Panc1 (cell line): ENCODE data around the gene KRT75. TPM values are rescaled to one million over a fixed set of nuclear protein-coding genes. Genes with fewer than 3 reads are reported as not detected.

Experiments used
- ATAC-seq: fragments of 200-7000 bp; cut with Tn5 transposase; 2 replicates; pipeline ENCODE4 v1.9.1; 2020; ENCODE audit warnings: mild to moderate bottlenecking, moderate library complexity
- BruUV-seq: library from RNA; stranded (reverse); fragments of 400-500 nt; replicated peaks from 2 replicates; lab custom pipeline; 2021; lab: Mats Ljungman, UMichigan
- CTCF ChIA-PET: fragments of 300-600 bp; sonication (Branson Sonifier 250); formaldehyde crosslinking; loops from one replicate; lab custom pipeline; 2022; ENCODE audit warnings: antibody characterized with exemption; lab: Charles Lee
- POLR2A ChIA-PET: fragments of 300-600 bp; sonication (Branson Sonifier 250); formaldehyde crosslinking; loops from one replicate; lab custom pipeline; 2022; ENCODE audit warnings: antibody characterized with exemption; lab: Charles Lee
- DNase-seq: peaks from one replicate; pipeline ENCODE4 v3.0.0-alpha.2; 2010; ENCODE audit warnings: low read depth, low spot score
- H3K27ac ChIP-seq: 2 replicates; pipeline ENCODE4 v1.5.1; 2011; ENCODE audit warnings: mild to moderate bottlenecking, low read length, inconsistent platforms
- H3K27me3 ChIP-seq: fragments of 200-500 bp; sonication (Bioruptor generic); 2 replicates; pipeline ENCODE4 v1.6.0; 2014; ENCODE audit warnings: low read length, inconsistent platforms; ENCODE audit not compliant: control insufficient read depth, insufficient read depth
- H3K36me3 ChIP-seq: fragments of 200-500 bp; sonication (Bioruptor generic); 2 replicates; pipeline ENCODE4 v1.5.1; 2014; ENCODE audit warnings: inconsistent platforms, mild to moderate bottlenecking, low read length, moderate library complexity; ENCODE audit not compliant: control insufficient read depth, insufficient read depth
- H3K4me1 ChIP-seq: 2 replicates; pipeline ENCODE4 v1.5.1; 2011; ENCODE audit warnings: inconsistent platforms, mild to moderate bottlenecking, low read length, moderate library complexity; ENCODE audit not compliant: control insufficient read depth, insufficient read depth
- H3K4me3 ChIP-seq, 2 experiments: 2 replicates each; pipeline ENCODE4 v1.5.1; 2011 to 2012; ENCODE audit warnings: low read depth in 2 of 2, low read length in 2 of 2, mild to moderate bottlenecking in 2 of 2, inconsistent platforms in 1 of 2, moderate library complexity in 1 of 2
- H3K9me3 ChIP-seq: fragments of 200-500 bp; sonication (Bioruptor generic); 2 replicates; pipeline ENCODE4 v1.5.1; 2014; ENCODE audit warnings: low read depth, mild to moderate bottlenecking, inconsistent platforms, low read length, moderate library complexity; ENCODE audit not compliant: control insufficient read depth, insufficient read depth
- POLR2AphosphoS5 ChIP-seq: IDR thresholded peaks from 2 replicates; pipeline ENCODE4 v1.6.1; 2012; ENCODE audit warnings: mild to moderate bottlenecking, low read depth, low read length, moderate library complexity
- REST ChIP-seq, 2 experiments: IDR thresholded peaks; 2 replicates each; pipeline ENCODE4 v1.6.1; 2011 to 2012; ENCODE audit warnings: low read depth in 2 of 2, control low read depth in 1 of 2, low read length in 1 of 2, mild to moderate bottlenecking in 1 of 2, moderate library complexity in 1 of 2; ENCODE audit not compliant: insufficient read depth in 1 of 2
- SIN3A ChIP-seq: IDR thresholded peaks from 2 replicates; pipeline ENCODE4 v1.6.1; 2012; ENCODE audit warnings: low read depth, mild to moderate bottlenecking, low read length, moderate library complexity, borderline replicate concordance; ENCODE audit not compliant: insufficient read depth
- TCF7L2 ChIP-seq: IDR thresholded peaks from 2 replicates; pipeline ENCODE4 v1.6.1; 2011; ENCODE audit warnings: mild to moderate bottlenecking, low read depth, low read length, inconsistent platforms
- in situ Hi-C: cut with HindIII; loops from 2 replicates; pipeline ENCODE4 v1.10.0; 2016; ENCODE audit warnings: low sequenced_read_pairs, low pct_unique_long_range_greater_than_20kb
- intact Hi-C: fragments of 100-400 bp; cut with micrococcal nuclease; formaldehyde crosslinking; loops from one replicate; pipeline ENCODE4 v1.10.0; 2022; ENCODE audit not compliant: unreplicated experiment
- total RNA-seq: library from RNA; stranded (reverse); gene quantifications from one replicate; pipeline ENCODE4 v1.2.1, GENCODE V29; 2021; ENCODE audit not compliant: unreplicated experiment
- TF ChIP-seq, protein P1 (sequence below): fragments of 450-650 bp; IDR thresholded peaks from 2 replicates; pipeline ENCODE4 v1.5.1; 2017; ENCODE audit warnings: mild to moderate bottlenecking

The KRT75 gene
- total RNA-seq, 1 experiment from 2014 or later, result 0.15 TPM

GRCh38 chr12:52442600-52443061, 8.5 kb upstream of the KRT75 start:
- ATAC-seq (peak; percentile 59), DNase-seq (peak; percentile 82)
- no peak overlapping the region for H3K27ac ChIP-seq
- in situ Hi-C loops, result no loop called here
- no peaks in the 10 kb centered on the region for H3K9me3 ChIP-seq
- intact Hi-C loops, result no loop called here
- no peak overlapping the region for H3K4me3 ChIP-seq
- no TSS peak for BruUV-seq
- TF ChIP-seq, protein P1, sequence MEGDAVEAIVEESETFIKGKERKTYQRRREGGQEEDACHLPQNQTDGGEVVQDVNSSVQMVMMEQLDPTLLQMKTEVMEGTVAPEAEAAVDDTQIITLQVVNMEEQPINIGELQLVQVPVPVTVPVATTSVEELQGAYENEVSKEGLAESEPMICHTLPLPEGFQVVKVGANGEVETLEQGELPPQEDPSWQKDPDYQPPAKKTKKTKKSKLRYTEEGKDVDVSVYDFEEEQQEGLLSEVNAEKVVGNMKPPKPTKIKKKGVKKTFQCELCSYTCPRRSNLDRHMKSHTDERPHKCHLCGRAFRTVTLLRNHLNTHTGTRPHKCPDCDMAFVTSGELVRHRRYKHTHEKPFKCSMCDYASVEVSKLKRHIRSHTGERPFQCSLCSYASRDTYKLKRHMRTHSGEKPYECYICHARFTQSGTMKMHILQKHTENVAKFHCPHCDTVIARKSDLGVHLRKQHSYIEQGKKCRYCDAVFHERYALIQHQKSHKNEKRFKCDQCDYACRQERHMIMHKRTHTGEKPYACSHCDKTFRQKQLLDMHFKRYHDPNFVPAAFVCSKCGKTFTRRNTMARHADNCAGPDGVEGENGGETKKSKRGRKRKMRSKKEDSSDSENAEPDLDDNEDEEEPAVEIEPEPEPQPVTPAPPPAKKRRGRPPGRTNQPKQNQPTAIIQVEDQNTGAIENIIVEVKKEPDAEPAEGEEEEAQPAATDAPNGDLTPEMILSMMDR, result no peak
- TF ChIP-seq REST (IDR thresholded peaks at IDR 0.05; ENCODE audit: insufficient read depth in 1 of 2, low read depth in 2 of 2, low read length in 1 of 2) (no peak), POLR2AphosphoS5 (no peak), SIN3A (no peak), TCF7L2 (no peak)
- ChIA-PET POLR2A (no interaction called here), CTCF (no interaction called here)
- no peaks in the 10 kb centered on the region for H3K4me1 ChIP-seq
- no peaks in the 10 kb centered on the region for H3K27me3 ChIP-seq
- H3K36me3 ChIP-seq, result no peaks in the 10 kb centered on the region

DNA sequence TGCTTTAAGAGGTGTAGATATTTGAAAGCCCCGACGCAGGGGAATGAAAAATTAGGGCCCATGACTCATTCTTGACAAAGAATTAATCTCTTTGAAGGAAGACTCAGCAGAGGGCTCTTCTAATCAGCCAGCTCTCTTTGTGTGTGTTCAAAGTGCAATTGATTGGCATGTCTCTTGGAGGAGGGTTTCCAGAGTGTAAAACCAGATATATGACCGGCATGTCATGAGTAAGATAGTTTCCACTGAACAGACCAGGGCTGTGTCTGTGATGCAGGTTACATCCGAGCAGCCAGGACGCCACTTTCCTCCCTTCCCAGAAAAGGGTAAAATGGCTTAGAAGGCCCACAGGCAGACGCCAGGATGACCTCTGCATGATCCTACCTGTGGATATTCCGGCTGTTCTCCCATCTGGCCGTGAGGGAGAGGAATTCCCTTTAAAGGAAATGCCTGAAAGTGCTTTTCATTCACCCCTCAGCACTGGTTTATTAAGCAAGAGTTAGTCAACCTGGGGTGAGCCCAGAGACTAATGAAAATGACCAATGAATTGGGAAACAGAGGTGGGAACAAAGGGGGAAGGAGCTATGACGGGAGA, 7.2 kb upstream of the KRT75 start:
- H3K27me3 ChIP-seq, result no peaks in the 10 kb centered on the region
- no TSS peak for BruUV-seq
- POLR2A ChIA-PET, result no interaction called here
- no peaks in the 10 kb centered on the region for H3K36me3 ChIP-seq
- CTCF ChIA-PET, result no interaction called here
- H3K9me3 ChIP-seq, result no peaks in the 10 kb centered on the region
- TF ChIP-seq TCF7L2 (no peak), SIN3A (no peak), REST (IDR thresholded peaks at IDR 0.05; ENCODE audit: insufficient read depth in 1 of 2, low read depth in 2 of 2, low read length in 1 of 2) (no peak), POLR2AphosphoS5 (no peak)
- TF ChIP-seq, protein P1, result no peak
- H3K4me1 ChIP-seq, result no peaks in the 10 kb centered on the region
- no peak overlapping the region for H3K27ac ChIP-seq
- no peak for DNase-seq
- in situ Hi-C loops, result no loop called here
- intact Hi-C loops, result no loop called here
- no peak for ATAC-seq
- H3K4me3 ChIP-seq, result no peak overlapping the region
